Loucy (cell line): Measurements from ENCODE around the gene GSTT2.

ENCODE experiments used
- H2AFZ ChIP-seq: fragments of 200-600 bp; sonication (generic); 2 replicates; pipeline ENCODE4 v1.6.0; 2016; ENCODE audit warnings: antibody characterized with exemption, mild to moderate bottlenecking, low read length, moderate library complexity
- H3F3A ChIP-seq: fragments of 200-600 bp; 2 replicates; pipeline ENCODE4 v1.6.0; 2016; ENCODE audit warnings: antibody characterized with exemption, low read depth, mild to moderate bottlenecking
- H3K27me3 ChIP-seq: fragments of 200-600 bp; sonication (generic); 2 replicates; pipeline ENCODE4 v1.6.1; 2014; ENCODE audit warnings: low read length, mild to moderate bottlenecking; ENCODE audit not compliant: insufficient read depth, poor library complexity, severe bottlenecking
- H3K36me3 ChIP-seq: fragments of 200-600 bp; sonication (generic); 2 replicates; pipeline ENCODE4 v1.6.1; 2016; ENCODE audit warnings: low read length; ENCODE audit not compliant: insufficient read depth
- H3K4me1 ChIP-seq: fragments of 200-600 bp; sonication (generic); 2 replicates; pipeline ENCODE4 v1.5.1; 2014; ENCODE audit warnings: low read length, mild to moderate bottlenecking; ENCODE audit not compliant: insufficient read depth, poor library complexity, severe bottlenecking
- H3K4me2 ChIP-seq: fragments of 200-600 bp; sonication (generic); 2 replicates; pipeline ENCODE4 v1.6.0; 2014; ENCODE audit warnings: antibody characterized with exemption, low read length, low read depth, mild to moderate bottlenecking; ENCODE audit not compliant: poor library complexity, severe bottlenecking
- H3K4me3 ChIP-seq: fragments of 200-600 bp; sonication (generic); 2 replicates; pipeline ENCODE4 v1.5.1; 2014; ENCODE audit warnings: low read length, mild to moderate bottlenecking, mixed read lengths; ENCODE audit not compliant: poor library complexity, severe bottlenecking
- H3K79me2 ChIP-seq: fragments of 200-600 bp; sonication (generic); 2 replicates; pipeline ENCODE4 v1.6.1; 2014; ENCODE audit warnings: low read length; ENCODE audit not compliant: insufficient read depth
- H3K9ac ChIP-seq: fragments of 200-600 bp; sonication (generic); 2 replicates; pipeline ENCODE4 v1.6.0; 2014; ENCODE audit warnings: mild to moderate bottlenecking, low read depth, low read length, moderate library complexity; ENCODE audit not compliant: poor library complexity, severe bottlenecking
- H3K9me2 ChIP-seq: fragments of 200-600 bp; sonication (generic); replicated peaks from 2 replicates; pipeline ENCODE4 v1.6.1; 2016; ENCODE audit warnings: low read depth, low read length, mixed read lengths
- H3K9me3 ChIP-seq: fragments of 200-600 bp; sonication (generic); 2 replicates; pipeline ENCODE4 v1.6.1; 2014; ENCODE audit warnings: mild to moderate bottlenecking, antibody characterized with exemption, low read length, low read depth; ENCODE audit not compliant: insufficient read depth
- H4K20me1 ChIP-seq: fragments of 200-600 bp; sonication (generic); 2 replicates; pipeline ENCODE4 v1.6.0; 2014; ENCODE audit warnings: antibody characterized with exemption, low read length, mild to moderate bottlenecking; ENCODE audit not compliant: insufficient read depth, poor library complexity, severe bottlenecking
- CTCF ChIP-seq: fragments of 200-600 bp; sonication (generic); conservative IDR thresholded peaks from 2 replicates; pipeline ENCODE4 v1.5.1; 2014; ENCODE audit warnings: mild to moderate bottlenecking, antibody characterized with exemption, low read length
- EZH2phosphoT487 ChIP-seq: fragments of 200-600 bp; IDR thresholded peaks from 2 replicates; pipeline ENCODE4 v1.6.1; 2018; ENCODE audit warnings: antibody characterized with exemption, mild to moderate bottlenecking, moderate library complexity, borderline replicate concordance

Gene GSTT2

GRCh38 chr22:24027991-24028390, 48.1 kb downstream of the GSTT2 start:
- H3K4me1 ChIP-seq: peaks cover 13% of the 10 kb centered on the region
- no peak overlapping the region for H3K9ac ChIP-seq
- TF ChIP-seq EZH2phosphoT487: no peak
- no peak for TF ChIP-seq CTCF
- H3K9me2 ChIP-seq: no peaks in the 10 kb centered on the region
- H4K20me1 ChIP-seq: peaks cover 7% of the 10 kb centered on the region
- H3K4me2 ChIP-seq: no peak overlapping the region
- H2AFZ ChIP-seq: no peak overlapping the region
- H3K36me3 ChIP-seq: peaks cover 10% of the 10 kb centered on the region; the same call in 1 of the 2 replicates
- H3K4me3 ChIP-seq: no peak overlapping the region
- 0 out of 2 replicates have a peak, but pooled peaks cover 3% of the 10 kb centered on the region for H3K9me3 ChIP-seq
- H3K79me2 ChIP-seq: peaks cover 96% of the 10 kb centered on the region
- no peaks in the 10 kb centered on the region for H3F3A ChIP-seq
- H3K27me3 ChIP-seq: no peaks in the 10 kb centered on the region

- Histone ChIP-seq H4K20me1 (peaks cover 7% of the 10 kb centered on the region), H3K9me2 (no peaks in the 10 kb centered on the region), H3K79me2 (peaks cover 94% of the 10 kb centered on the region), H3K9me3 (0 out of 2 replicates have a peak, but pooled peaks cover 3% of the 10 kb centered on the region), H3F3A (no peaks in the 10 kb centered on the region), H3K4me3 (no peak overlapping the region), H3K9ac (no peak overlapping the region), H3K36me3 (peaks cover 10% of the 10 kb centered on the region; the same call in 1 of the 2 replicates), H3K4me1 (peaks cover 9% of the 10 kb centered on the region), H3K4me2 (no peak overlapping the region), H3K27me3 (no peaks in the 10 kb centered on the region), H2AFZ (no peak overlapping the region)
- TF ChIP-seq EZH2phosphoT487 (no peak), CTCF (no peak)
Measured at GRCh38 chr22:24028533-24028932, 48.6 kb downstream of the GSTT2 start.

DNA sequence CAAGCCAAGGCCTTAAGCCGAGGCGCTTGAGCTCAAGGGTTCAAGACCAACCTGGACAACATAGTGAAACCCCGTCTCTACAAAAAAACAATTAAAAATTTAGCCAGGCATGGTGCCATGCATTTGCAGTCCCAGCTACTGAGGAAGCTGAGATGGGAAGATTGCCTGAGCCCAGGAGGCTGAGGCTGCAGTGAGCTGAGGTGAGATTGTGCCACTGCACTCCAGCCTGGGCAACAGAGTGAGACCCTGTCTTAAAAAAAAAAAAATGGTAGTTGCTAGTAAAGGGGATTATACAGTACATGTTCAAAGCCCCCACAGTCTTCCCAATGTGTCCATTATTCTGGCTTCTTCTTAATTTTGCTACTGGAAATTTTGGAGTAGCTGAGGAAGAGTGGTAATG, 49.4 kb downstream of the GSTT2 start:
- Histone ChIP-seq H3K4me1 (peaks cover 9% of the 10 kb centered on the region), H3K4me3 (no peak overlapping the region), H3K36me3 (peaks cover 10% of the 10 kb centered on the region; the same call in 1 of the 2 replicates), H3K9me2 (no peaks in the 10 kb centered on the region), H2AFZ (no peak overlapping the region), H3K9ac (no peak overlapping the region), H3K79me2 (peaks cover 96% of the 10 kb centered on the region), H3F3A (no peaks in the 10 kb centered on the region), H3K4me2 (no peak overlapping the region), H3K9me3 (0 out of 2 replicates have a peak, but pooled peaks cover 2% of the 10 kb centered on the region), H4K20me1 (peaks cover 12% of the 10 kb centered on the region), H3K27me3 (no peaks in the 10 kb centered on the region)
- no peak for TF ChIP-seq CTCF
- TF ChIP-seq EZH2phosphoT487: no peak
